Erythroblast (primary cell): ENCODE measurements around the gene RAB22A.

Experiments
- GATA1 ChIP-seq: IDR thresholded peaks from 2 replicates; pipeline ENCODE4 v1.6.1; 2011; ENCODE audit warnings: low read depth, mild to moderate bottlenecking, control low read depth, low read length, moderate library complexity
- POLR2A ChIP-seq: IDR thresholded peaks from 2 replicates; pipeline ENCODE4 v1.6.1; 2011; ENCODE audit warnings: mild to moderate bottlenecking, low read length

- TF ChIP-seq POLR2A (no peak), GATA1 (no peak)
Measured at GRCh38 chr20:58366866-58367265, 57.4 kb downstream of the RAB22A start.
